Parathyroid adenoma (tissue), 2 donors: ENCODE measurements around the gene C5orf58.

Experiments used
- H2AFZ ChIP-seq: fragments of 300-600 bp; sonication (generic); one replicate; pipeline ENCODE4 v1.7.0; 2017; ENCODE audit warnings: antibody characterized with exemption, mild to moderate bottlenecking
- H3K27ac ChIP-seq: fragments of 300-600 bp; sonication (generic); one replicate; pipeline ENCODE4 v1.7.0; 2017
- H3K27me3 ChIP-seq: fragments of 300-600 bp; sonication (generic); one replicate; pipeline ENCODE4 v1.7.0; 2017; ENCODE audit warnings: low read length; ENCODE audit not compliant: control insufficient read depth, insufficient read depth
- H3K36me3 ChIP-seq: fragments of 300-600 bp; sonication (generic); one replicate; pipeline ENCODE4 v1.7.0; 2017; ENCODE audit warnings: low read length; ENCODE audit not compliant: control insufficient read depth, insufficient read depth
- H3K4me1 ChIP-seq: fragments of 300-600 bp; sonication (generic); one replicate; pipeline ENCODE4 v1.7.0; 2017; ENCODE audit warnings: control low read depth
- H3K4me2 ChIP-seq: fragments of 300-600 bp; sonication (generic); one replicate; pipeline ENCODE4 v1.7.0; 2017; ENCODE audit warnings: low read length
- H3K4me3 ChIP-seq: fragments of 300-600 bp; sonication (generic); one replicate; pipeline ENCODE4 v1.7.0; 2017; ENCODE audit warnings: low read depth, low read length
- H3K79me2 ChIP-seq: fragments of 300-600 bp; sonication (generic); one replicate; pipeline ENCODE4 v1.7.0; 2017; ENCODE audit warnings: control low read depth
- H3K9ac ChIP-seq: fragments of 300-600 bp; sonication (generic); one replicate; pipeline ENCODE4 v1.7.0; 2017; ENCODE audit warnings: mild to moderate bottlenecking
- H3K9me3 ChIP-seq: fragments of 300-600 bp; sonication (generic); one replicate; pipeline ENCODE4 v1.7.0; 2017; ENCODE audit warnings: low read length; ENCODE audit not compliant: control insufficient read depth
- CTCF ChIP-seq: fragments of 300-600 bp; sonication (generic); IDR thresholded peaks from one replicate; pipeline ENCODE4 v1.7.0; 2017; ENCODE audit warnings: antibody characterized with exemption, mild to moderate bottlenecking
- donor health status: primary hyperparathyroidism.

C5orf58 gene

GRCh38 chr5:170221327-170221741 lies 11.5 kb upstream of the C5orf58 start:
- H2AFZ ChIP-seq: no peak overlapping the region
- H3K27me3 ChIP-seq: no peaks in the 10 kb centered on the region
- no peak overlapping the region for H3K9ac ChIP-seq
- no peak overlapping the region for H3K4me2 ChIP-seq
- no peak overlapping the region for H3K4me3 ChIP-seq
- no peak for TF ChIP-seq CTCF
- no peaks in the 10 kb centered on the region for H3K9me3 ChIP-seq
- H3K79me2 ChIP-seq: no peaks in the 10 kb centered on the region
- H3K27ac ChIP-seq: no peak overlapping the region
- no peaks in the 10 kb centered on the region for H3K4me1 ChIP-seq
- no peaks in the 10 kb centered on the region for H3K36me3 ChIP-seq

- no peak for TF ChIP-seq CTCF
- no peak overlapping the region for H3K4me3 ChIP-seq
- H3K4me2 ChIP-seq: no peak overlapping the region
- H3K27ac ChIP-seq: no peak overlapping the region
- no peaks in the 10 kb centered on the region for H3K27me3 ChIP-seq
- H3K79me2 ChIP-seq: no peaks in the 10 kb centered on the region
- no peaks in the 10 kb centered on the region for H3K4me1 ChIP-seq
- no peaks in the 10 kb centered on the region for H3K9me3 ChIP-seq
- no peak overlapping the region for H2AFZ ChIP-seq
- H3K36me3 ChIP-seq: no peaks in the 10 kb centered on the region
- no peak overlapping the region for H3K9ac ChIP-seq
These were observed 9.4 kb upstream of the C5orf58 start for GRCh38 chr5:170223360-170223759.

GRCh38 chr5:170223906-170224305 lies 8.9 kb upstream of the C5orf58 start:
- TF ChIP-seq CTCF: no peak

GRCh38 chr5:170225326-170226128 lies 7.3 kb upstream of the C5orf58 start:
- Histone ChIP-seq H3K36me3 (no peaks in the 10 kb centered on the region), H3K79me2 (no peaks in the 10 kb centered on the region), H3K9ac (no peak overlapping the region), H3K4me1 (no peaks in the 10 kb centered on the region), H3K27ac (no peak overlapping the region), H3K9me3 (no peaks in the 10 kb centered on the region), H3K4me3 (no peak overlapping the region), H2AFZ (no peak overlapping the region), H3K27me3 (no peaks in the 10 kb centered on the region), H3K4me2 (no peak overlapping the region)
- peak; percentile 76 for TF ChIP-seq CTCF

More at GRCh38 chr5:170223906-170224305, 8.9 kb upstream of the C5orf58 start:
- no peak overlapping the region for H2AFZ ChIP-seq
- no peak overlapping the region for H3K9ac ChIP-seq
- no peaks in the 10 kb centered on the region for H3K27me3 ChIP-seq
- H3K27ac ChIP-seq: no peak overlapping the region
- no peak overlapping the region for H3K4me2 ChIP-seq
- no peaks in the 10 kb centered on the region for H3K36me3 ChIP-seq
- no peaks in the 10 kb centered on the region for H3K4me1 ChIP-seq
- H3K9me3 ChIP-seq: no peaks in the 10 kb centered on the region
- H3K4me3 ChIP-seq: no peak overlapping the region
- H3K79me2 ChIP-seq: no peaks in the 10 kb centered on the region

- Histone ChIP-seq H3K4me1 (no peaks in the 10 kb centered on the region), H3K27me3 (no peaks in the 10 kb centered on the region), H3K4me2 (no peak overlapping the region), H2AFZ (no peak overlapping the region), H3K36me3 (no peaks in the 10 kb centered on the region), H3K27ac (no peak overlapping the region), H3K9me3 (no peaks in the 10 kb centered on the region), H3K79me2 (no peaks in the 10 kb centered on the region), H3K9ac (no peak overlapping the region), H3K4me3 (no peak overlapping the region)
- TF ChIP-seq CTCF: no peak
These were observed 6.6 kb upstream of the C5orf58 start for GRCh38 chr5:170226129-170226615.
